CD4-positive, alpha-beta T cell treated with Interleukin-17A for 1 hour (primary cell): ENCODE results near the gene RERE.
"Not testable (repeated sequence)": the region's sequence is repeated elsewhere in the genome, so short reads cannot be mapped to it uniquely, and the experiment has no call there.

ENCODE experiments used
- DNase-seq: peaks from one replicate; pipeline ENCODE4 v3.0.0-alpha.2; 2020

RERE gene

GRCh38 chr1:8794605-8795004 lies 22.8 kb downstream of the RERE start:
- DNase-seq: no peak

- DNase-seq: no peak
Measured at GRCh38 chr1:8791819-8792218, 25.6 kb downstream of the RERE start.

GRCh38 chr1:8790987-8791386 lies 26.5 kb downstream of the RERE start:
- no peak for DNase-seq

GRCh38 chr1:8790478-8790877 lies 27.0 kb downstream of the RERE start:
- DNase-seq: no peak

- no peak for DNase-seq
Measured at GRCh38 chr1:8789314-8790214, 27.9 kb downstream of the RERE start.

GRCh38 chr1:8787218-8787617 lies 30.2 kb downstream of the RERE start:
- no peak for DNase-seq

GRCh38 chr1:8786204-8786603 lies 31.2 kb downstream of the RERE start:
- DNase-seq: not testable (repeated sequence)

GRCh38 chr1:8782955-8783354 lies 34.5 kb downstream of the RERE start:
- no peak for DNase-seq

GRCh38 chr1:8782001-8782620 lies 35.3 kb downstream of the RERE start:
- DNase-seq: no peak

- DNase-seq: no peak
Measured at GRCh38 chr1:8780405-8780804, 37.0 kb downstream of the RERE start.

- no peak for DNase-seq
Measured at GRCh38 chr1:8777867-8778266, 39.6 kb downstream of the RERE start.

GRCh38 chr1:8776104-8776503 lies 41.3 kb downstream of the RERE start:
- no peak for DNase-seq

- DNase-seq: no peak
Measured at GRCh38 chr1:8767006-8767405, 50.4 kb downstream of the RERE start.

GRCh38 chr1:8765198-8765597 lies 52.2 kb downstream of the RERE start:
- DNase-seq: no peak

- no peak for DNase-seq
Measured at GRCh38 chr1:8764293-8764937, 53.0 kb downstream of the RERE start.

- no peak for DNase-seq
Measured at GRCh38 chr1:8763888-8764287, 53.6 kb downstream of the RERE start.

GRCh38 chr1:8754993-8755392 lies 62.4 kb downstream of the RERE start:
- no peak for DNase-seq

- DNase-seq: no peak
Measured at GRCh38 chr1:8754247-8754650, 63.2 kb downstream of the RERE start.

GRCh38 chr1:8753736-8754135 lies 63.7 kb downstream of the RERE start:
- DNase-seq: no peak

- DNase-seq: no peak
Measured at GRCh38 chr1:8752921-8753713, 64.3 kb downstream of the RERE start.

GRCh38 chr1:8752411-8752810 lies 65.0 kb downstream of the RERE start:
- no peak for DNase-seq

- DNase-seq: no peak
Measured at GRCh38 chr1:8751984-8752383, 65.5 kb downstream of the RERE start.
